ENCODE measurements around the gene SIRPA. TPM values are rescaled to one million over a fixed set of nuclear protein-coding genes. Genes with fewer than 3 reads are reported as not detected.

The SIRPA gene
- total RNA-seq, 1 donor from 2014 or later = 8.9 TPM

DNA sequence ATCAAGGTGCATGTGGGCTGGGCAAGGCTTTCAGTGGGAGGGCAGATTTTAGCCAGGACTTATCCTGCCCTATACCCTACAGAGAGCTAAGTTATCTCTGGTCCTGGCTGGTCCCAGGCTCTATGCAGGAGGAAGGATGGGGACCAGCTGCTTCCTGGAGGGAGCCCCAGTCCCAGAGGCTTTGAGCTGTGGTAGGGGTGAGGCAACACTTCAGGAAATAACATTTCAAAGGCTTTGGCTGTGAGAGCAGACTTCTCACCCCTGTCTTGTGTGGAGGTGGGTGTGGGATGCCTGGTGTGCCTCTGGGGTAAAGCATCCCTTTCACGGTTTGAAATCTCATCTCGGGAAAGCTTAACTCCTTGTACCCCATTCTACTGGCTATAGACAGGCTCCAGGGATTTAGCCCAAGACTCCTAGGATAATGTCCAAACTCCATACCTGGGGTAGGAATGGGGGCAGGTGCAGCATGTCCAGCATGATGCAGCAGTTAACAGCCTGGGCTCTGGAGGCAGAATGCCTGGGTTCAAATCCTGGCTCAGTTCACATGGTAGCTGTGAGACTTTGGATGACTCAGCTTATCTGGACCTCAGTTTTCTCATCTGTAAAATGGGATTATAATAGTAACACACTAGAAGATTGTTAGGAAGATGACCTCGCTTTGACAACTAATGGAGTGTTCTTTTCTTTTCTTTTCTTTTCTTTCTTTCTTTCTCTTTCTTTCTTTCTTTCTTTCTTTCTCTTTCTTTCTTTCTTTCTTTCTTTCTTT is 27.5 kb upstream of the SIRPA start:
- Histone ChIP-seq H3K27ac (ENCODE audit: low read depth, low read length) (no peak overlapping the region), H3K27me3 (ENCODE audit: control insufficient read depth in 3 of 3, insufficient read depth in 3 of 3, low read length in 3 of 3) (peaks cover 0 to 7% (median 2%) of the 10 kb centered on the region in 3 donors), H3K9ac (ENCODE audit: low read depth in 1 of 3, low read length in 3 of 3) (no peak overlapping the region), H3K36me3 (ENCODE audit: control insufficient read depth in 3 of 3, insufficient read depth in 3 of 3, low read length in 3 of 3) (no peaks in the 10 kb centered on the region), H3K9me3 (ENCODE audit: control insufficient read depth in 3 of 3, low read length in 3 of 3) (no peaks in the 10 kb centered on the region), H3K4me3 (ENCODE audit: low read length in 3 of 3) (no peak overlapping the region), H3K4me1 (ENCODE audit: control insufficient read depth in 3 of 3, insufficient read depth in 3 of 3, low read length in 3 of 3) (peaks cover 0 to 2% (median 2%) of the 10 kb centered on the region in 3 donors)

DNA sequence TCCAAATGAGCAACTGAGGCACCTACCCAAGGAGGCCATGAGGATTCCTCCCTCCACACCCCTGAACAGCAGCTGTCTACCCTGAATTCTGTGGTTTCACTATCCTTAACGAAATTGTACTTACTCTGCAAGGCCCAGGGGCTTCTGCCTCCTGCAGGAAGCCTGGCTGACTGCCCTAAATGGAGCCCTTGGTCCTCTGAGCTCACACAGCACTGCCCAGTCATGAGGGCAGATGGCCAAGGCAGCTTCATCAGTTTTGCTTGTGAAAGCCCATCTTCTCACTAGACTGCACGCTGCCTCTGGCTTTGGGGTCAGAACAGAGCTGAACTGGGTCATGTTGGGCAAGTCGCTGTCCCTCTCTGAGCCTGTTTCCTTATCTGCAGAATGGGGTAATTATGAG is 26.4 kb upstream of the SIRPA start:
- peaks cover 0 to 7% (median 2%) of the 10 kb centered on the region in 3 donors for H3K27me3 ChIP-seq (ENCODE audit: control insufficient read depth in 3 of 3, insufficient read depth in 3 of 3, low read length in 3 of 3)
- no peaks in the 10 kb centered on the region for H3K36me3 ChIP-seq (ENCODE audit: control insufficient read depth in 3 of 3, insufficient read depth in 3 of 3, low read length in 3 of 3)
- peaks cover 0 to 2% (median 2%) of the 10 kb centered on the region in 3 donors for H3K4me1 ChIP-seq (ENCODE audit: control insufficient read depth in 3 of 3, insufficient read depth in 3 of 3, low read length in 3 of 3)
- no peaks in the 10 kb centered on the region for H3K9me3 ChIP-seq (ENCODE audit: control insufficient read depth in 3 of 3, low read length in 3 of 3)
- no peak overlapping the region for H3K4me3 ChIP-seq (ENCODE audit: low read length in 3 of 3)
- no peak overlapping the region for H3K9ac ChIP-seq (ENCODE audit: low read depth in 1 of 3, low read length in 3 of 3)
- no peak overlapping the region for H3K27ac ChIP-seq (ENCODE audit: low read depth, low read length)

DNA sequence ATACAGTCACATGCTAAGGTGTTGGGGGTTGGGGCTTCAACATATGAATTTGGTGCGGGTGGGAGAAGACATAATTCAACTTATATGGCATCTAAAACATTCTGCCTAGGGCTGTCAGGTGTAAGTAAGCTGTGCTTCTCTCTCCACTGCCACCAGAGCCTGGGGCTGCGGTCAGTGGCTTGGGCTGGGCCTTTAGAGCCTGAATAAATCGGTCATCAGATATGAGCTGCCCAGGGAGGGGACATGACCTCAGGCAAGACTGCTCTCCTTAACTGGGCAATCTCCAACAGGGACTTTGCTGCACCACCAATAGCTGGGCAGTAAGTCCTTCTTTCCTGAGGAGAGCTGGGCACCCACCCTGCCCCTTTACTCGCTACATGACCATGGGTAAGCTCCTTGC is 24.9 kb upstream of the SIRPA start:
- Histone ChIP-seq H3K9me3 (ENCODE audit: control insufficient read depth in 3 of 3, low read length in 3 of 3) (no peaks in the 10 kb centered on the region), H3K36me3 (ENCODE audit: control insufficient read depth in 3 of 3, insufficient read depth in 3 of 3, low read length in 3 of 3) (no peaks in the 10 kb centered on the region), H3K4me1 (ENCODE audit: control insufficient read depth in 3 of 3, insufficient read depth in 3 of 3, low read length in 3 of 3) (peaks cover 0 to 2% (median 2%) of the 10 kb centered on the region in 3 donors), H3K4me3 (ENCODE audit: low read length in 3 of 3) (no peak overlapping the region), H3K27me3 (ENCODE audit: control insufficient read depth in 3 of 3, insufficient read depth in 3 of 3, low read length in 3 of 3) (peaks cover 0 to 4% (median 2%) of the 10 kb centered on the region in 3 donors), H3K27ac (ENCODE audit: low read depth, low read length) (no peak overlapping the region), H3K9ac (ENCODE audit: low read depth in 1 of 3, low read length in 3 of 3) (no peak overlapping the region)

DNA sequence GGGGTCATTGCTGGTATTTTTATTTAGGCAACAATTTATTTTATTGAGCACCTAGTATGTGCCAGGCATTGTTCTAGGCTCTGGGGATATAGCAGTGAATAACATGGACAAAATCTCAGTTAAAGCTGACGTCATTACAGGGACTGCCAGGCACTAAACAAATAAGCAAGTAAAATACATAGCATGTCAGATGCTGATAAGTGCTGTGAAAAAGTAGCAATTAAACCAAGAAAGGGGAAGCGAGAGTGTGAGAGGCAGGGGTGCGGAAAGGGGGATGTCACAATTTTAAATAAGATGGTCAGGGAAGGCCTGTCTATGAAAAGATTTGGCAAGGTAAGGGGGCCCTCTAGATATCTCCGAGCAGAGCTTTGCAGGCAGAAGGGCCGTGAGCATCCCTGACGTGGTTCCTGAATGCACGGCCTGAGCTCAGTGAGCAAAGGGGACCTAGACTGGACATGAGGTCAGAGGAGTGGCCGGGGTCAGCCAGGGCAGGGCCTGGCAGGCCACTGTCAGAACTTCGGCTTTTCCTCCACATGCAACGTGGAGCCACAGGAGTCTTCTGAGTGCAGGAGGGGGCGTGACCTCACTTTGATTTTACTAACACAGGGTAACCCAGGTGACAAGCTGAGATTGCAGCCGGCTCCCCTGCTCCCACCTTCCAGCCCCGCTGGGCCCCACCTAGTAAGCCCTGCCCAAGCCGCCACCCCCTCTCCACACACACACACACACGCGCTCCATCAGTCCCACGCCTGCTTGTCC is 24.2 kb upstream of the SIRPA start:
- Histone ChIP-seq H3K27me3 (ENCODE audit: control insufficient read depth in 3 of 3, insufficient read depth in 3 of 3, low read length in 3 of 3) (peaks cover 0 to 4% (median 2%) of the 10 kb centered on the region in 3 donors), H3K4me1 (ENCODE audit: control insufficient read depth in 3 of 3, insufficient read depth in 3 of 3, low read length in 3 of 3) (peaks cover 0 to 2% (median 2%) of the 10 kb centered on the region in 3 donors), H3K4me3 (ENCODE audit: low read length in 3 of 3) (no peak overlapping the region), H3K9ac (ENCODE audit: low read depth in 1 of 3, low read length in 3 of 3) (no peak overlapping the region), H3K27ac (ENCODE audit: low read depth, low read length) (no peak overlapping the region), H3K9me3 (ENCODE audit: control insufficient read depth in 3 of 3, low read length in 3 of 3) (no peaks in the 10 kb centered on the region), H3K36me3 (ENCODE audit: control insufficient read depth in 3 of 3, insufficient read depth in 3 of 3, low read length in 3 of 3) (no peaks in the 10 kb centered on the region)

DNA sequence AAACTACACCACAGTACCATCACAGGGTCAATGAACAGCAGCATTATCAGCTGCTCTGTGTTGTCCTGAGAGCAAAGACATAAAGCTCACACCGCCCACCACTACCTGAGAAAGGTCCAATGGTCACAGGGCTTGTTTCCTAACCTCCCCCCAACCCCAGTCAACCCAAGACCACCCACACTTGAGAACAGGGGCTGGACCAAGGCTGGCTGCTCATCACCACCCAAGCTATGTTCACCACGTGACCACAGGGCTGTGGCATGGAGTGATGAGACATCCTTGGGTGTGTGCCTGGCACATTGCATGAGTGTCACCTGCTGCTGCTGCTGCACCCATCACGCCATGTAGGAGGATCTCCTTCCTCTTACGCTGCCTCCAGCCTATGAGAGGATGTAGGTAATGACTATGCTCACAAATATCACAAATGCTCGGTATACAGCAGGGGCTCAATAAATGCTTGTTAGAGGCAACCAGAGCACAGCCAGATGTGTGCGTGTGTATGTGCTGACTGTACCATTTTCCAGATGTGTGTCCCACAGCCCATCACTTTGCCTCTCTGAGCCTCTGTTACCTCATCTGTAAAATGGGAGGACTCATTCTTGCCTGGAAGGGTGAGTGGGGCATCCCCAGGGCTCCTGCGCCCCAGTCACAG is 23.3 kb upstream of the SIRPA start:
- Histone ChIP-seq H3K27me3 (ENCODE audit: control insufficient read depth in 3 of 3, insufficient read depth in 3 of 3, low read length in 3 of 3) (peaks cover 0 to 4% (median 2%) of the 10 kb centered on the region in 3 donors), H3K9ac (ENCODE audit: low read depth in 1 of 3, low read length in 3 of 3) (no peak overlapping the region), H3K9me3 (ENCODE audit: control insufficient read depth in 3 of 3, low read length in 3 of 3) (no peaks in the 10 kb centered on the region), H3K4me3 (ENCODE audit: low read length in 3 of 3) (no peak overlapping the region), H3K27ac (ENCODE audit: low read depth, low read length) (no peak overlapping the region), H3K36me3 (ENCODE audit: control insufficient read depth in 3 of 3, insufficient read depth in 3 of 3, low read length in 3 of 3) (no peaks in the 10 kb centered on the region), H3K4me1 (ENCODE audit: control insufficient read depth in 3 of 3, insufficient read depth in 3 of 3, low read length in 3 of 3) (peaks cover 0 to 2% (median 2%) of the 10 kb centered on the region in 3 donors)

DNA sequence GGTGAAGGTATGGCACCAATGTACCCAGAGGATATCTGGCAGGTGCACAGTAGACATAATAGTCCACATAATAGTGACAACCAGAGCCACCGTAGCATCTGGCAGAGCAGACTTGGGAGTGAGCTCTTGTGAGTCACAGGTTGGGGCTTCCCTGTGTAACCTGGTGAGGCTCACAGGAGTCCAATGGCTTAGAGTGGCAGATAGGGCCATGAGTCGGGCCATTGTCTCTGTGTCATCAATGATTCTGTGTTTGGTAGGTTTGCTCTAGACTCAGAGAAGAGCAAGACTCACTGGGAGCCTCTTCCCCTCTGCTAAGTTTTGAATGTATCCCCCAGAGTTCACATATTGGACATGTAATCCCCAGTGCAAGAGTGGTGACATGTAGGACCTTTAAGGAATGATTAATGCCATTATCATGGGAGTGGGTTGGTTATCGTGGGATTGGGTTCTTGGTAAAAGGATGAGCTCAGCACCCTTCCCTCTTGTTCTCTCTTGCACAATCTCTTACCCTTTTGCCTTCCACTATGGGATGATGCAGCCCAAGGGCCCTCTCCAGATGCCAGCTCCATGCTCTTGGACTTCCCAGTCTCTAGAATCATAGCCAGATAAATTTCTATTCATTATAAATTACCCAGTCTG is 22.6 kb upstream of the SIRPA start:
- H3K9ac ChIP-seq (ENCODE audit: low read depth in 1 of 3, low read length in 3 of 3) = no peak overlapping the region
- peaks cover 0 to 2% (median 0%) of the 10 kb centered on the region in 3 donors for H3K4me1 ChIP-seq (ENCODE audit: control insufficient read depth in 3 of 3, insufficient read depth in 3 of 3, low read length in 3 of 3)
- no peaks in the 10 kb centered on the region for H3K9me3 ChIP-seq (ENCODE audit: control insufficient read depth in 3 of 3, low read length in 3 of 3)
- no peak overlapping the region for H3K4me3 ChIP-seq (ENCODE audit: low read length in 3 of 3)
- H3K36me3 ChIP-seq (ENCODE audit: control insufficient read depth in 3 of 3, insufficient read depth in 3 of 3, low read length in 3 of 3) = no peaks in the 10 kb centered on the region
- H3K27me3 ChIP-seq (ENCODE audit: control insufficient read depth in 3 of 3, insufficient read depth in 3 of 3, low read length in 3 of 3) = peaks cover 0 to 4% (median 2%) of the 10 kb centered on the region in 3 donors
- no peak overlapping the region for H3K27ac ChIP-seq (ENCODE audit: low read depth, low read length)

DNA sequence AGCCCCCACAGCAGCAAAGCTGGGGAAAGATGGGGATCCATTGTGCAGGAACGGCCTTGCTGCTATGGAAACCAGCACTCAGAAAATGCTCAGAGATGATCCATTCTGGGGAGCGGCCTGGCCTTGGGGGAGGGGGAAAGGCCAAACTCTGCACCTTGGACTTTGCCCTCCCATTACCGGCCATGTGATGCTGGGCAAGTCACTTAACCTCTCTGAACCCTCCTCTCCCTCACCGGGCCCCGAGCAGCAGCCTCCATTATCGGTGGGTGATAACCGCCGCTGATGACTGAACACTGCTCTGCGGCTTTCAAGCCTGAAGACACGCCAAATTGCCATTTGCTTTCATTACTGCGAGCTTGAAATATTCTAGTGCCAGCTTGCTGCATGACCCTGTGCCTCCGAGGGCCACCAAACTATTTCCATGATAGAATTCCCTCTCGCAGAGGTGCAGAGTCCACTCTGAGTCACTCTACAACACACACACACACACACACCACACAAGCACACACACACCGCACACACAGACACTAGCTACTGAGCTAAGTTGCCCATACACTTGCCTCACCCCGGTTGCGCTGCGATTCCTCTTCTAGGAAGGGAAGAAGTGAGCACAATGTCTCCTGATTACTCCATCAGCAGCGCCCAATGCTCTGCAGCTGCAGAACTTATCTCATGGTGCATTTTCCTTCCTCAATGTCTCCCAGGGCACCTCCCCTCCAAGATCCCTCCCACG is 20.6 kb upstream of the SIRPA start:
- H3K9ac ChIP-seq (ENCODE audit: low read depth in 1 of 3, low read length in 3 of 3) = no peak overlapping the region

DNA sequence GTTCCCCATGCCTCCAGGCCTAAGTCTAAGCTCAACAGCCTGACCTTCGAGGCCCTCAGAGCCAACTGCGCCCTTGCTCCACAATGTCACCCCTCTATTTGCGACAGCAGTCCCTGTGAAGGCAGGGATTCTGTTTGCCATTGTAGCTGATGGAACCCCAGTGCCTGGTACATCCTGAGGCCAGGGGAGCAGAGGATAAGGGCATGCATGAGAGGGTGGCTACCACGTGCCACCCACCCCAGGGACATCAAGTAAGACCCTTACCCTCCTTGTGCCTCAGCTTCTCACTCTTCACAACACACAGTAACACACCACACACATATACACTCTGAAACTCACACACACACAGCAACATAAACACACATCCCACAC is 20.0 kb upstream of the SIRPA start:
- H3K27ac ChIP-seq (ENCODE audit: low read depth, low read length) = no peak overlapping the region
- H3K36me3 ChIP-seq (ENCODE audit: control insufficient read depth in 3 of 3, insufficient read depth in 3 of 3, low read length in 3 of 3) = no peaks in the 10 kb centered on the region
- peaks cover 0 to 8% (median 5%) of the 10 kb centered on the region in 3 donors for H3K27me3 ChIP-seq (ENCODE audit: control insufficient read depth in 3 of 3, insufficient read depth in 3 of 3, low read length in 3 of 3)
- H3K4me1 ChIP-seq (ENCODE audit: control insufficient read depth in 3 of 3, insufficient read depth in 3 of 3, low read length in 3 of 3) = peaks cover 0 to under 1% (median 0%) of the 10 kb centered on the region in 3 donors
- H3K9ac ChIP-seq (ENCODE audit: low read depth in 1 of 3, low read length in 3 of 3) = no peak overlapping the region
- no peaks in the 10 kb centered on the region for H3K9me3 ChIP-seq (ENCODE audit: control insufficient read depth in 3 of 3, low read length in 3 of 3)
- H3K4me3 ChIP-seq (ENCODE audit: low read length in 3 of 3) = no peak overlapping the region

More for the DNA sequence above, 20.6 kb upstream of the SIRPA start:
- Histone ChIP-seq H3K9me3 (ENCODE audit: control insufficient read depth in 3 of 3, low read length in 3 of 3) (no peaks in the 10 kb centered on the region), H3K4me1 (ENCODE audit: control insufficient read depth in 3 of 3, insufficient read depth in 3 of 3, low read length in 3 of 3) (no peaks in the 10 kb centered on the region), H3K36me3 (ENCODE audit: control insufficient read depth in 3 of 3, insufficient read depth in 3 of 3, low read length in 3 of 3) (no peaks in the 10 kb centered on the region), H3K4me3 (ENCODE audit: low read length in 3 of 3) (no peak overlapping the region), H3K27ac (ENCODE audit: low read depth, low read length) (no peak overlapping the region), H3K27me3 (ENCODE audit: control insufficient read depth in 3 of 3, insufficient read depth in 3 of 3, low read length in 3 of 3) (peaks cover 0 to 8% (median 5%) of the 10 kb centered on the region in 3 donors)

DNA sequence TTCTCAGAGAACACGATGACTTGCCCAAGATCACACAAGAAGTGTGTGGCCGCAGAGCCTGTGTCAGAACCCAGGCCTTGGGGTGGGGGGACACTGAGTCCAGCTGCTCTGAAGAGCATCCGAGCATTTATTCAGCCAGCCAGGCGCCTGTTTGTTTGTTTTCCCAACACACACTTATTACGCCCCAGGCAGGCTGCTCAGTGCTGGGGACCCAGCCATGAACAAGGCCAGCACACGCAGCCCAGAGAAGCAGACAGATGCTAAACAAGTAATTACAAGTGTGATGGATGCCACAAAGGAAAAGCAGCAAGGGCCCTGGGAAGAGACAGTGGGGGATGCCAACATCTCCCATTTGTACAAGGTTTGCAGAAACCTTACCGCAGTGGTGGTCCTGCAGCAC is 19.4 kb upstream of the SIRPA start:
- Histone ChIP-seq H3K36me3 (ENCODE audit: control insufficient read depth in 3 of 3, insufficient read depth in 3 of 3, low read length in 3 of 3) (no peaks in the 10 kb centered on the region), H3K9ac (ENCODE audit: low read depth in 1 of 3, low read length in 3 of 3) (no peak overlapping the region), H3K27ac (ENCODE audit: low read depth, low read length) (no peak overlapping the region), H3K9me3 (ENCODE audit: control insufficient read depth in 3 of 3, low read length in 3 of 3) (no peaks in the 10 kb centered on the region), H3K4me1 (ENCODE audit: control insufficient read depth in 3 of 3, insufficient read depth in 3 of 3, low read length in 3 of 3) (peaks cover 4 to 7% (median 5%) of the 10 kb centered on the region in 3 donors), H3K27me3 (ENCODE audit: control insufficient read depth in 3 of 3, insufficient read depth in 3 of 3, low read length in 3 of 3) (peaks cover 0 to 8% (median 5%) of the 10 kb centered on the region in 3 donors), H3K4me3 (ENCODE audit: low read length in 3 of 3) (no peak overlapping the region)
